ENCODE results near the gene ARHGEF9. TPM values are rescaled to one million over a fixed set of nuclear protein-coding genes. Genes with fewer than 3 reads are reported as not detected.
"Not testable (repeated sequence)": the region's sequence is repeated elsewhere in the genome, so short reads cannot be mapped to it uniquely, and the experiment has no call there.

Gene ARHGEF9
- total RNA-seq: 10 to 100 TPM in 1 of 2 donors, 1 to 10 TPM in 1; 5.4 to 64.6 TPM

DNA sequence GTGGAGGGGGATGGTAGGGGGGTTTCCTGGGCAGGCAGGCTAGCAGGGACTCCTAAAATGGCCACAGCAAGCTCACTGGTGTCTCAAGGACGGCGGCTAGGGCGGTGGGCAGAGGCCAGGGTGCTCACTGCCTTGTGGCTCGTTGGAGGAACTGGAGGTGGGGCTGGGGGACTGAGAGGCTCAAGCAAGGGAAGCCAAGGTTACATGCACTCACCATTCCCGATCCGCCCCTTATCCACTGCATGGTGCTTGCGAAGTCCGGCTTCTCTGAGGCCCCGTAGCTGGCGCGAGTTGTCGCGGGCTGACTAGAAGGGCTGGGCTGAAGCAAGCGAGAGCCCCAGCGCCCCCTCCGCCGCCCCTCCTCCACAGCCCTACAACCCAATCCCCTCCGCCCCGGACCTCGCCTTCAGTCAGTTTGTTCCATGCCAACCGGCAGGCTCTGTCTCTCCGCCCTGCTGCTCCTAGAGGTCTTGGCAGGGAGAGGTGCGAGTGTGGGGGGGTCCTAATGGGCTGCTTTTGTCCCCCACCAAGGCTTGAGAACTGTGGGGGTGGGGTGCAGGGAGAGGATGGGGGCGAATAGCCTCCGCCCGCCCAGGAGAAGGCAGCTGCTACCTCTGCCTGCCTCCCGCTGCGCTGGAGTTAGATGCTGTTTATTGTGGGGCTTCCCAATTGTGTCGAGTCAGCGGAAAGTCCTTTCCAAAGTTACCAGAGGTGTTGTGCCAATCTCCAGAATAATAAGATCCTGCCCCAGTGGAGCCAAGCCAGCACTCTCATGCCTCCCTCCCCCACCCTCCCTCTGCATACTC lies at the start of gene ARHGEF9:
ARHGEF9 (minus strand) TSS at position 313 of the 806 bp plus-strand sequence; CDS start at position 244, 69 bp downstream.
- intact Hi-C loops (cut with DNase I): no loop called here
- 0 to 3% methylated on average over 1 to 28 of the region's 30 CpGs for WGBS, 2 donors

GRCh38 chrX:63825446-63825845 lies 40.4 kb upstream of the ARHGEF9 start:
- H3K27me3 ChIP-seq; H3K27ac ChIP-seq; ATAC-seq; intact Hi-C loops (cut with DNase I); DNase-seq; H3K9me3 ChIP-seq; H3K4me1 ChIP-seq; H3K36me3 ChIP-seq (replicated peaks in 1 of 2; ENCODE audit: insufficient read depth in 1 of 2, low read depth in 2 of 2); H3K4me3 ChIP-seq: not testable (repeated sequence)
- WGBS, 2 donors: 100% methylated on average over 1 of the region's 23 CpGs; no CpG with 5 or more reads in 1 of the 2 donors

More for the DNA sequence above, at the start of gene ARHGEF9:
- H3K27me3 ChIP-seq: no peaks in the 10 kb centered on the region
- no peaks in the 10 kb centered on the region for H3K9me3 ChIP-seq
- peak; percentile 4 to 39 (median 16) for DNase-seq
- no peaks in the 10 kb centered on the region for H3K36me3 ChIP-seq (replicated peaks in 1 of 2; ENCODE audit: insufficient read depth in 1 of 2, low read depth in 2 of 2)
- H3K27ac ChIP-seq: no peak within 1 kb of the TSS
- no peaks in the 10 kb centered on the region for H3K4me1 ChIP-seq
- no peak for ATAC-seq
- peak within 1 kb of the TSS; percentile 10 to 12 for H3K4me3 ChIP-seq
- TF ChIP-seq POLR2A (IDR thresholded peaks at IDR 0.05) (no peak), CTCF (IDR thresholded peaks at IDR 0.05) (no peak)

DNA sequence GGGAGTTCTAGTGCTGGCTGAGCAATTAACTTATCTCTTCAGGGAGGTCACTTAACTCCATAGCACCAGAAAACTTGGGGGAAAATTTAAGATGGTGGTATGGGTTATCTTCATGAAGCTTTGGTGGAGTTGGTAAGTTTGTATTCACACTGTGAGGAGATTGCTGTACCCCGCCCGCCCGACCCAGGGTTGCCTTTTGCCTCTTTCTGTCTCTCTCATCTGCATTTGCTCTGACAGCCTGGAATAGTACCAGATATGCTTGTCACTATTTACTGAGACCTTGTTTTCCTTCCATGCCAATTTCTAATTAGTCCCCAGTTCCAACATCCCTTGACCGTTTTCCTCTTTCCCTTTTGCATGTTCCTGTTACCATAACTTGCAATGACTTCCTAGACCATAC lies 33.1 kb upstream of the ARHGEF9 start:
- Histone ChIP-seq H3K27ac (no peak overlapping the region), H3K4me3 (no peak overlapping the region), H3K27me3 (no peaks in the 10 kb centered on the region), H3K4me1 (no peaks in the 10 kb centered on the region), H3K9me3 (no peaks in the 10 kb centered on the region), H3K36me3 (replicated peaks in 1 of 2; ENCODE audit: insufficient read depth in 1 of 2, low read depth in 2 of 2) (no peaks in the 10 kb centered on the region)
- whole genome bisulfite sequencing, 2 donors: 86 to 96% methylated on average over 4 of the region's 4 CpGs
- intact Hi-C loops (cut with DNase I): no loop called here
- TF ChIP-seq POLR2A (IDR thresholded peaks at IDR 0.05) (no peak), CTCF (IDR thresholded peaks at IDR 0.05) (no peak)
- DNase-seq (no peak), ATAC-seq (no peak)

DNA sequence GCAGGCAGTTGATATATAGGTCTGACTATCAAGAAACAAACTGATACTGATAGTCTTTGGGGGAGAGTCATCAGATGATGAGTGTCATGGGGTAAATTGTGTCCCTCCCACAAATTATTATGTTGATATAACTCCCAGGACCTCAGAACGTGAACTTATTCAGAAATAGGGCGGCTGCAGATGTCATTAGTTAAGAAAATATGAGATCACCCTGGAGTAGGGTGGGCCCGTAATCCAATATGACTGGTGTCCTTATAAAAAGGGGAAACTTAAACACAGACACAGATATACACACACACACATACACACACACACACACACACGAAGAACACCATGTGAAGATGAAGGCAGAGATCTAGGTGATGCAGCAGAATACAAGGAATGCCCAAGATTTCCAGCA lies 32.7 kb upstream of the ARHGEF9 start:
- Histone ChIP-seq H3K4me3 (no peak overlapping the region), H3K4me1 (no peaks in the 10 kb centered on the region), H3K27me3 (no peaks in the 10 kb centered on the region), H3K9me3 (no peaks in the 10 kb centered on the region), H3K27ac (no peak overlapping the region), H3K36me3 (replicated peaks in 1 of 2; ENCODE audit: insufficient read depth in 1 of 2, low read depth in 2 of 2) (no peaks in the 10 kb centered on the region)
- DNase-seq: no peak
- no peak for ATAC-seq
- TF ChIP-seq POLR2A (IDR thresholded peaks at IDR 0.05): no peak
- TF ChIP-seq CTCF (IDR thresholded peaks at IDR 0.05): no peak
- intact Hi-C loops (cut with DNase I): no loop called here
- WGBS, 2 donors: 50 to 79% methylated on average over 3 to 4 of the region's 4 CpGs

DNA sequence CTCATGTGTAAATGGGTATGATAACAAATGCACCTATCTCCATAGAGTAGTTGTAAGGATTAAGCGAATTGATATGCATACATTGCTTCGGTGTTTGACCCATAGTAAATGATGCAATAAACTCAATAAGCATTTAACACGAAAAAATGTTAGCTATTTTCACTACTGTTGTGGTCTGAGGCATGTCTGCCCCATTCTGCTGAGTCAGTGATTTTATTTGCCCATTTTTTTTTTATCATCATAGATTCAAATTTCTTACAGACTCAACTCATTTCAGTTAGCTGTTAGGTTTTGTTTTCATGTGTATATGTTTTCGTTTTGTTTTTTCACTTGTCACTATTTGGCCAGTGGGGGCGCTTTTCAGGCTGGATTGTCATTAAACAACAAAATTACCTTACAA lies 27.8 kb upstream of the ARHGEF9 start:
- H3K27ac ChIP-seq: no peak overlapping the region
- no peak overlapping the region for H3K4me3 ChIP-seq
- no peak for DNase-seq
- H3K36me3 ChIP-seq (replicated peaks in 1 of 2; ENCODE audit: insufficient read depth in 1 of 2, low read depth in 2 of 2): no peaks in the 10 kb centered on the region
- no peaks in the 10 kb centered on the region for H3K4me1 ChIP-seq
- TF ChIP-seq POLR2A (IDR thresholded peaks at IDR 0.05): no peak
- TF ChIP-seq CTCF (IDR thresholded peaks at IDR 0.05): no peak
- no peaks in the 10 kb centered on the region for H3K27me3 ChIP-seq
- ATAC-seq: no peak
- WGBS, 2 donors: 80 to 87% methylated on average over 5 of the region's 5 CpGs
- intact Hi-C loops (cut with DNase I): no loop called here
- no peaks in the 10 kb centered on the region for H3K9me3 ChIP-seq
